ENCODE results near the gene SMYD3.

- TF ChIP-seq CTCF (IDR thresholded peaks at IDR 0.05; ENCODE audit: low read depth, low read length, poor library complexity, severe bottlenecking) (no peak), EZH2phosphoT487 (IDR thresholded peaks at IDR 0.05; ENCODE audit: borderline replicate concordance, low read length) (no peak)
Measured at GRCh38 chr1:246032031-246032551, 475.0 kb downstream of the SMYD3 start.

Data from DOHH2 (cell line).